ENCODE results near the gene CREB3L2.

Gene CREB3L2

GRCh38 chr7:137950263-137950621 lies 51.6 kb downstream of the CREB3L2 start:
- DNase-seq = no peak

- no peak for DNase-seq
Measured at GRCh38 chr7:137949416-137950262, 52.2 kb downstream of the CREB3L2 start.

- DNase-seq = no peak
Measured at GRCh38 chr7:137948845-137949330, 53.0 kb downstream of the CREB3L2 start.

- DNase-seq = no peak
Measured at GRCh38 chr7:137948083-137948844, 53.6 kb downstream of the CREB3L2 start.

GRCh38 chr7:137947046-137947445 lies 54.8 kb downstream of the CREB3L2 start:
- DNase-seq = no peak

GRCh38 chr7:137946011-137946410 lies 55.9 kb downstream of the CREB3L2 start:
- DNase-seq = peak in 2 of 3 experiments; percentile 25 to 58

- DNase-seq = no peak
Measured at GRCh38 chr7:137944168-137944567, 57.7 kb downstream of the CREB3L2 start.

GRCh38 chr7:137943132-137943551 lies 58.7 kb downstream of the CREB3L2 start:
- no peak for DNase-seq

- DNase-seq = no peak
Measured at GRCh38 chr7:137942484-137943115, 59.3 kb downstream of the CREB3L2 start.

- no peak for DNase-seq
Measured at GRCh38 chr7:137940656-137941518, 61.0 kb downstream of the CREB3L2 start.

GRCh38 chr7:137940218-137940617 lies 61.7 kb downstream of the CREB3L2 start:
- no peak for DNase-seq

- DNase-seq = no peak
Measured at GRCh38 chr7:137937202-137937560, 64.7 kb downstream of the CREB3L2 start.

GRCh38 chr7:137936509-137937201 lies 65.2 kb downstream of the CREB3L2 start:
- no peak for DNase-seq

GRCh38 chr7:137935884-137936508 lies 65.9 kb downstream of the CREB3L2 start:
- no peak for DNase-seq

- DNase-seq = no peak
Measured at GRCh38 chr7:137934941-137935883, 66.7 kb downstream of the CREB3L2 start.

- DNase-seq = no peak
Measured at GRCh38 chr7:137934176-137934826, 67.6 kb downstream of the CREB3L2 start.

GRCh38 chr7:137933270-137934017 lies 68.4 kb downstream of the CREB3L2 start:
- DNase-seq = no peak

GRCh38 chr7:137932881-137933269 lies 69.0 kb downstream of the CREB3L2 start:
- DNase-seq = no peak

- no peak for DNase-seq
Measured at GRCh38 chr7:137931823-137932222, 70.1 kb downstream of the CREB3L2 start.

Measured in NCI-H1417 (cell line).